Naive B cell (primary cell): Measurements from ENCODE around the gene TBC1D22B. TPM values are rescaled to one million over a fixed set of nuclear protein-coding genes. Genes with fewer than 3 reads are reported as not detected.

ENCODE experiments used
- ATAC-seq, 2 donors: fragments of 150-1000 bp; cut with Tn5 transposase; 2 replicates each; pipeline ENCODE4 v1.10.0; 2021; ENCODE audit warnings: low read depth in 2 of 2, mild to moderate bottlenecking in 2 of 2, moderate library complexity in 2 of 2
- DNase-seq: peaks from one replicate; pipeline ENCODE4 v3.0.0; 2022
- H3K27ac Mint-ChIP-seq, 6 donors: one replicate each; pipeline ENCODE4 v1.8.0; 2020 to 2022; ENCODE audit warnings: mild to moderate bottlenecking in 6 of 6, mixed read lengths in 6 of 6, moderate library complexity in 5 of 6, inconsistent platforms in 2 of 6
- H3K27me3 Mint-ChIP-seq, 3 donors: one replicate each; pipeline ENCODE4 v1.8.0; 2021 to 2022; ENCODE audit warnings: mixed read lengths in 3 of 3, mild to moderate bottlenecking in 1 of 3
- H3K36me3 Mint-ChIP-seq, 2 donors: one replicate each; pipeline ENCODE4 v1.8.0; 2020 to 2022; ENCODE audit warnings: mixed read lengths in 2 of 2, inconsistent platforms in 1 of 2, mild to moderate bottlenecking in 1 of 2
- H3K4me1 Mint-ChIP-seq, 3 donors: one replicate each; pipeline ENCODE4 v1.8.0; 2020 to 2022; ENCODE audit warnings: mixed read lengths in 3 of 3, inconsistent platforms in 1 of 3, mild to moderate bottlenecking in 1 of 3, moderate library complexity in 1 of 3
- H3K4me3 Mint-ChIP-seq, 8 donors: one replicate each; pipeline ENCODE4 v1.8.0; 2020 to 2022; ENCODE audit warnings: mild to moderate bottlenecking in 8 of 8, mixed read lengths in 8 of 8, moderate library complexity in 8 of 8, inconsistent platforms in 2 of 8
- H3K9me3 Mint-ChIP-seq, 7 donors: one replicate each; pipeline ENCODE4 v1.8.0; 2020 to 2022; ENCODE audit warnings: mixed read lengths in 7 of 7, mild to moderate bottlenecking in 5 of 7, inconsistent platforms in 2 of 7, moderate library complexity in 1 of 7
- polyA plus RNA-seq, 6 donors: library from polyadenylated mRNA; unstranded; fragments of 300-500 nt; fragmentation: Illumina TruSeq; gene quantifications; one replicate each; pipeline ENCODE4 v1.2.3, GENCODE V29; 2021; ENCODE audit warnings: low read depth in 6 of 6

TBC1D22B gene
- polyA plus RNA-seq, 6 donors from 2014 or later, result 4.6 to 9.3 (median 6.1) TPM

- Mint-ChIP-seq H3K4me3 (no peak overlapping the region), H3K27ac (no peak overlapping the region), H3K9me3 (no peaks in the 10 kb centered on the region), H3K27me3 (no peaks in the 10 kb centered on the region), H3K4me1 (peaks cover 40 to 56% (median 42%) of the 10 kb centered on the region in 3 donors), H3K36me3 (peaks cover 0 to 4% of the 10 kb centered on the region in 2 donors)
- no peak for DNase-seq
- ATAC-seq, result no peak
Observed at GRCh38 chr6:37261198-37261597, 3.6 kb downstream of the TBC1D22B start.

GRCh38 chr6:37262446-37263026 lies 5.0 kb downstream of the TBC1D22B start:
- H3K27ac Mint-ChIP-seq, result no peak overlapping the region
- no peak overlapping the region for H3K4me3 Mint-ChIP-seq
- ATAC-seq (no peak), DNase-seq (no peak)
- H3K27me3 Mint-ChIP-seq, result no peaks in the 10 kb centered on the region
- H3K9me3 Mint-ChIP-seq, result no peaks in the 10 kb centered on the region
- H3K36me3 Mint-ChIP-seq, result peaks cover 0 to 4% of the 10 kb centered on the region in 2 donors
- peaks cover 31 to 49% (median 35%) of the 10 kb centered on the region in 3 donors for H3K4me1 Mint-ChIP-seq

GRCh38 chr6:37265001-37265400 lies 7.4 kb downstream of the TBC1D22B start:
- no peak for DNase-seq

DNA sequence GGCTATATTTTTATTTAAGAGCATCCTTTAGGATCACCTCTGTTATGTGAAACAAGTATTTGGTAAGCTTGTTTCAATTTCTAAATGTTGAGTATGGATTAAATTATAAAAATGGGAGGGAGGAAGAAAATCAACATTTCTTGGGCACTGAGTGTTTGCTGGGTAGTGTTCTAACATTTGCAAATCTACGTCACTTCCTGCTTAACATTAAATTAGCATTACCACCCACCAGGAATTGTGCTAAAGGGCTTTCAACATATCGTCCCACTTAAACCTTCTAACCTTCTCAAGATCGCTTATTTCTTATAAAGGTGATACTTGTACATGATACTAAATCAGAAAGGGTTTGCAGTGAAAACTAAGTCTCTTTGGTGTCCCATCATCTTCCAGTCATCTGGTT lies 8.3 kb downstream of the TBC1D22B start:
- Mint-ChIP-seq H3K4me1 (peaks cover 23 to 32% (median 23%) of the 10 kb centered on the region in 3 donors), H3K27ac (no peak overlapping the region), H3K9me3 (peaks cover 0 to 2% (median 0%) of the 10 kb centered on the region in 7 donors), H3K36me3 (peaks cover 0 to 10% of the 10 kb centered on the region in 2 donors), H3K4me3 (no peak overlapping the region), H3K27me3 (no peaks in the 10 kb centered on the region)
- ATAC-seq (no peak), DNase-seq (no peak)

More at GRCh38 chr6:37265001-37265400, 7.4 kb downstream of the TBC1D22B start:
- H3K9me3 Mint-ChIP-seq, result peaks cover 0 to 2% (median 0%) of the 10 kb centered on the region in 7 donors
- peaks cover 0 to 10% of the 10 kb centered on the region in 2 donors for H3K36me3 Mint-ChIP-seq
- ATAC-seq, result no peak
- H3K27ac Mint-ChIP-seq, result peak overlapping the region in 1 of 6 donors; percentile 62
- no peak overlapping the region for H3K4me3 Mint-ChIP-seq
- peaks cover 21 to 32% (median 22%) of the 10 kb centered on the region in 3 donors for H3K4me1 Mint-ChIP-seq
- H3K27me3 Mint-ChIP-seq, result no peaks in the 10 kb centered on the region

DNA sequence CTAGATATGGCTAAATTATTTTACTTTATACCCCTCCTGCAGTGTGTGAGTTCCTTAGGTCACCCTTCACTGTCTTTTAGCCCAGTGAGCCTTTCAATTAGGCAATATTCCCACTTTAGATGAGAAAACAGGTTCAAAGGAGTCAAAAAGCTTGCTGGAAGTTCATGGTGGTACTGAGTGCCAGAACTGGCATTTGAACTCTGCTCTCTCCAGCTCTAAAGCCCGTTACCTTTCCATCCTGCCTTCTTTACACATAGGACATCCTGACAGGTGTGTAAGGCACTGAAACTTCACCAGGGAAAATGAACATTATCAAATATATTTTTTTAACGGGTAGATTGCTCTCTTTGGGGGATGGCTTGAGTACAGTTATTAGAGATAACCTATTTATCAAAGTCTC lies 11.5 kb downstream of the TBC1D22B start:
- no peaks in the 10 kb centered on the region for H3K27me3 Mint-ChIP-seq
- H3K27ac Mint-ChIP-seq, result peak overlapping the region in 1 of 6 donors; percentile 12
- no peak for ATAC-seq

DNA sequence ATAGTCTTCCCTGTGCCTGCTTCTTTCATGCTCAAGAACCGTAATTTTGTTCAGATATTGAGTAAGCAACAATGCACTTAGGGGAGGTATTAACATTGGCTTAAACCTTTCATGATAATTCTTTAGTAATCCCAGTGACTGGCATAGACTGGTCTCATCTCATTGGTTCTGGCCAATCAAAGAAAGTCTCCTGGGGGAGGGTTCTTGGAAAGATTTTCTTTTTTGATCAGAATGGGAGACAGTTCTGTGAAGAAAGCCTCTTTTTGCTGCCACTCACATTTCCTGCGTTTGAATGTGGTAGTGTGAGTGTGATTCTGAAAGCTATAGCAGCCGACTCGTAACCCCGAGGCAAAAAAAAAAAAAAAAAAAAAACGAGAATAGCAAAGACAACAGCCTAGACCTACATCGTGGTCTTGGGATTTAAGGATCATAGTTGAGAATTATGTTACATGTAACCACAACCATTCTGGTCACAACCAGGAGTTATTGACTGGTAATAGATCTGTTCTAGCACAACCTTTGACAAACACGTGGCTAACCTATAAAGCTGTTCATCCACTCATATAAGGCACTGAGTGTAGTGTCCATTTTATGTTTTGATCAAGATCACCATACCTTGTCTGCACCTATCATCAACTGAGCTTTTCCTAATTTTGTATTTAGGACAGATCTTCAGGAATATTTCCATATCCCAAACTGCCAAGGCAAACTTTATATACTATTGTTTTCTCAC lies 15.4 kb downstream of the TBC1D22B start:
- peaks cover 0 to 6% of the 10 kb centered on the region in 2 donors for H3K36me3 Mint-ChIP-seq
- H3K4me3 Mint-ChIP-seq, result no peak overlapping the region
- H3K27ac Mint-ChIP-seq, result peak overlapping the region in 1 of 6 donors; percentile 22
- ATAC-seq (no peak), DNase-seq (no peak)
- peaks cover 23 to 44% (median 36%) of the 10 kb centered on the region in 3 donors for H3K4me1 Mint-ChIP-seq
- H3K27me3 Mint-ChIP-seq, result no peaks in the 10 kb centered on the region
- H3K9me3 Mint-ChIP-seq, result no peaks in the 10 kb centered on the region

More for the DNA sequence above, 11.5 kb downstream of the TBC1D22B start:
- peaks cover 16 to 29% (median 22%) of the 10 kb centered on the region in 3 donors for H3K4me1 Mint-ChIP-seq
- DNase-seq, result no peak
- H3K9me3 Mint-ChIP-seq, result peaks cover 0 to 2% (median 0%) of the 10 kb centered on the region in 7 donors
- no peak overlapping the region for H3K4me3 Mint-ChIP-seq
- H3K36me3 Mint-ChIP-seq, result peaks cover 0 to 6% of the 10 kb centered on the region in 2 donors

DNA sequence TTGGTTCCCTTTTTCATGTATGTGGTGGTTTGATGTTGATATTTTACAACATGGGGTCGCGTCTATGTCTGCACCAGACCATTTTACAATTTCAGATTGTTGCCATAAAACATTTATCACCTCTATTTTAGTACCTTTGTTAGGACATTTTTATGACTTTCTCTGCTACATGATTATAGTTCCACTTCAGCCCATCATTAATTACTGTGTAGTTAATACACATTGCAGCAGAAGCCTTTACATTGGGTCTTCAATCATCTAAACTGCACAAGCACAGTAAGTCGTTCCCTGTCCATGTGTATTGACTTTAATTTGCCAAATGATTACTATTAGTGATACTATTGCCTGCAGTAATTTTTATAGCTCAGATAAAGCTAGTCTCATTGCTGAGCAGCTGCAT lies 16.1 kb downstream of the TBC1D22B start:
- H3K4me1 Mint-ChIP-seq, result peaks cover 28 to 44% (median 40%) of the 10 kb centered on the region in 3 donors

GRCh38 chr6:37275350-37275749 lies 17.8 kb downstream of the TBC1D22B start:
- ATAC-seq (no peak), DNase-seq (no peak)
- peaks cover 8 to 12% of the 10 kb centered on the region in 2 donors for H3K36me3 Mint-ChIP-seq
- H3K27me3 Mint-ChIP-seq, result no peaks in the 10 kb centered on the region
- peaks cover 32 to 35% (median 34%) of the 10 kb centered on the region in 3 donors for H3K4me1 Mint-ChIP-seq
- peak overlapping the region in 1 of 8 donors; percentile 22 for H3K4me3 Mint-ChIP-seq
- H3K27ac Mint-ChIP-seq, result no peak overlapping the region
- H3K9me3 Mint-ChIP-seq, result no peaks in the 10 kb centered on the region

More for the DNA sequence above, 16.1 kb downstream of the TBC1D22B start:
- no peak for ATAC-seq
- Mint-ChIP-seq H3K9me3 (no peaks in the 10 kb centered on the region), H3K27me3 (no peaks in the 10 kb centered on the region), H3K27ac (no peak overlapping the region), H3K4me3 (no peak overlapping the region), H3K36me3 (peaks cover 0 to 6% of the 10 kb centered on the region in 2 donors)
- DNase-seq, result no peak

- Mint-ChIP-seq H3K27me3 (no peaks in the 10 kb centered on the region), H3K4me1 (peaks cover 29 to 35% (median 34%) of the 10 kb centered on the region in 3 donors), H3K4me3 (peak overlapping the region in 5 of 8 donors; percentile 2 to 68 (median 51)), H3K9me3 (no peaks in the 10 kb centered on the region), H3K27ac (peak overlapping the region; percentile 0 to 78 (median 65)), H3K36me3 (peaks cover 8 to 12% of the 10 kb centered on the region in 2 donors)
- ATAC-seq (peak; percentile 66 to 76), DNase-seq (peak; percentile 8)
Observed at GRCh38 chr6:37277001-37277409, 19.4 kb downstream of the TBC1D22B start.

DNA sequence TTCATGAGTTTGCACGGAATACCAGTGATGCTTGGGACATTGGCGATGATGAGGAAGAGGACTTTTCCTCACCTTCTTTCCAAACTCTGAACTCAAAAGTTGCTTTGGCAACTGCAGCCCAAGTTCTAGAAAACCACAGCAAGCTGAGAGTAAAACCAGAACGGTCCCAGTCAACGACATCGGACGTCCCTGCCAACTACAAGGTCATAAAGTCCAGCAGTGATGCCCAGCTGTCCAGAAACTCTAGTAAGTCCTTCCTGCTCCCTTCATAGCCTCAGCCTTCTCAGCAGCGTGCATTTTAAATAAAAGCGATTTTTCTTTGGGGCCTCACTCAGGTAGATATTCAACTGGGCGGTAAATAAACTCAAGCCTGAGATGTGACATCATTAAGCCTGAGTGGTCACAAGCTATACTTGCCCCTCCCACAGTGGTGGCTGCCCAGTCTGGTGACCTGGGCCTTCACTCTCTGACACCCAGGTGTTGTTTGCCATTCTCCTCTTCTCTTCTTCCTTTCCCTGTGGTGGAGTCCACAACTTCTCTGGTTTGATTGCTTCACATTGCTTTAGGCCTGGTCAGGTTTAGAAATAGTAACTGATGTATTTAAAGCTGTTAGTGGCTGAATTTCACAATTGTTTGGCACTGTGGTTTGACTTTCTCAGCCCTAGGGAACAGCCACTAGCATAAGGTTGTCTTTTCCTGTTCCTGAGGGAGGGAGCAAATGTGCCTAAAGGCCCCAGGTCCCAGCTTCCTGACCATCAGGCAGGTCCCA lies 22.0 kb downstream of the TBC1D22B start:
- Mint-ChIP-seq H3K27me3 (no peaks in the 10 kb centered on the region), H3K9me3 (no peaks in the 10 kb centered on the region), H3K27ac (peak overlapping the region in 2 of 6 donors; percentile 65 to 81), H3K4me3 (no peak overlapping the region), H3K4me1 (peaks cover 24 to 34% (median 29%) of the 10 kb centered on the region in 3 donors), H3K36me3 (peaks cover 19 to 32% of the 10 kb centered on the region in 2 donors)
- no peak for DNase-seq
- no peak for ATAC-seq

DNA sequence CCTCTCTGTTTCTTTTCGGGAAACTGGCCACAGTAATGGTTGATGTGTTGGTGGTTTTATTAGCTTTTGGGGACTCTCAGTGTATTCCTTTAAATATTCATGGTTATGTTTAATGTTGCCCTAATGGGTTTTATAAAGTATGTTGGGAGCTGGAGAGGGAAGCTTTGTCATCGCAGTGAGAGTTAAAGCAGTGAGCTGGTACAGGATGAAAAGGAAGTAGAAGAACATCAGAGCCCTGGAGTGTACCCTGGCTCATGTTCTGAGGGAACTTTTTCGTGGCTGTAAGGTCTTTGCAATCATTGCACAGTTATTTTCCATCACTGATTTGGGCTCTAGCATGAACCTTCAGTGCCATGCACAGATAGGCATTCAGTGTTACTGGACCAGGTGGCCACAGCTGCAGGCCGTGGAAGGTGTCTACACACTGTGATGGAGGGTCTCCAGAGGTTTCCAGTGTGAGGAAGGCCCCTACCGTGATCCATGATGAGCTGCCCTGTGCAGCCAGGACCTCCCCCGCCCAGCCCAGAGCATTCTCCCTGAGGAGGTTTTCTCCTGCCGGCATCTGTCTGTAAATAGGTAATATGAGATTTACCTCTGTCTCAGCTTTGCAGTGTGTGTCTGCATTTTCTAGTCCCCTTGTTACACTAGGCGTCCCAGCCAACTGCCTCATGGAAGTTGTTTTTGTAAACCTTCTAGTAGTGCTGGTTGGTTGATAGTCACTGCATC lies 22.8 kb downstream of the TBC1D22B start:
- no peaks in the 10 kb centered on the region for H3K27me3 Mint-ChIP-seq

GRCh38 chr6:37282371-37282770 lies 24.8 kb downstream of the TBC1D22B start:
- Mint-ChIP-seq H3K27me3 (no peaks in the 10 kb centered on the region), H3K4me3 (no peak overlapping the region), H3K4me1 (peaks cover 11 to 20% (median 16%) of the 10 kb centered on the region in 3 donors), H3K27ac (peak overlapping the region in 1 of 6 donors; percentile 26), H3K9me3 (no peaks in the 10 kb centered on the region), H3K36me3 (peaks cover 24 to 36% of the 10 kb centered on the region in 2 donors)
- ATAC-seq (no peak), DNase-seq (no peak)

More for the DNA sequence above, 22.8 kb downstream of the TBC1D22B start:
- H3K4me1 Mint-ChIP-seq, result peaks cover 24 to 32% (median 24%) of the 10 kb centered on the region in 3 donors
- no peak overlapping the region for H3K4me3 Mint-ChIP-seq
- H3K9me3 Mint-ChIP-seq, result no peaks in the 10 kb centered on the region
- peaks cover 19 to 35% of the 10 kb centered on the region in 2 donors for H3K36me3 Mint-ChIP-seq
- peak overlapping the region in 2 of 6 donors; percentile 65 to 81 for H3K27ac Mint-ChIP-seq
- ATAC-seq (no peak), DNase-seq (no peak)
